HepG2 (cell line): ENCODE data around the gene RPL39.

Source experiments
- CTCF ChIP-seq: sonication (generic); formaldehyde crosslinking; IDR thresholded peaks from 2 replicates; pipeline ENCODE4 v1.5.0; 2020; ENCODE audit warnings: mild to moderate bottlenecking, missing genetic modification reagents, moderate library complexity
- HIC2 ChIP-seq: sonication (generic); formaldehyde crosslinking; IDR thresholded peaks from 2 replicates; pipeline ENCODE4 v1.9.0; 2022; ENCODE audit warnings: low read depth, missing genetic modification reagents
- MAZ ChIP-seq, 2 experiments: sonication (generic) in 1 of 2; formaldehyde crosslinking in 1 of 2; IDR thresholded peaks; 2 replicates each; pipeline versions ENCODE4 v1.5.0 to v1.6.1; 2012 to 2020; ENCODE audit warnings: low read depth in 2 of 2, mild to moderate bottlenecking in 2 of 2, borderline replicate concordance in 1 of 2, improper control_type of control experiment in 1 of 2, low read length in 1 of 2, missing genetic modification reagents in 1 of 2, moderate library complexity in 1 of 2
- MYC ChIP-seq: sonication (generic); formaldehyde crosslinking; IDR thresholded peaks from 2 replicates; pipeline ENCODE4 v1.9.0; 2021; ENCODE audit warnings: missing genetic modification reagents, borderline replicate concordance
- ZNF33A ChIP-seq: sonication (generic); formaldehyde crosslinking; IDR thresholded peaks from 2 replicates; pipeline ENCODE4 v1.5.1; 2020; ENCODE audit warnings: missing genetic modification reagents, mild to moderate bottlenecking, moderate library complexity, borderline replicate concordance

- TF ChIP-seq HIC2 (CRISPR knock-in tag) (no peak), MYC (CRISPR knock-in tag) (no peak), CTCF (CRISPR knock-in tag) (no peak), ZNF33A (CRISPR knock-in tag) (no peak), MAZ (IDR thresholded peaks at IDR 0.05; ENCODE audit: borderline replicate concordance, low read depth, low read length) (no peak), MAZ (CRISPR knock-in tag; IDR thresholded peaks at IDR 0.05; ENCODE audit: low read depth) (no peak)
Measured at GRCh38 chrX:119801253-119802221, 10.1 kb upstream of the RPL39 start.
